COR-L47 (cell line): ENCODE data around the gene GPATCH4.

Source experiments
- DNase-seq: peaks from one replicate; lab custom pipeline; 2025; lab: John Stamatoyannopoulos, UW

The GPATCH4 gene

GRCh38 chr1:156547434-156547833 is 53.8 kb downstream of the GPATCH4 start:
- DNase-seq: no peak

DNA sequence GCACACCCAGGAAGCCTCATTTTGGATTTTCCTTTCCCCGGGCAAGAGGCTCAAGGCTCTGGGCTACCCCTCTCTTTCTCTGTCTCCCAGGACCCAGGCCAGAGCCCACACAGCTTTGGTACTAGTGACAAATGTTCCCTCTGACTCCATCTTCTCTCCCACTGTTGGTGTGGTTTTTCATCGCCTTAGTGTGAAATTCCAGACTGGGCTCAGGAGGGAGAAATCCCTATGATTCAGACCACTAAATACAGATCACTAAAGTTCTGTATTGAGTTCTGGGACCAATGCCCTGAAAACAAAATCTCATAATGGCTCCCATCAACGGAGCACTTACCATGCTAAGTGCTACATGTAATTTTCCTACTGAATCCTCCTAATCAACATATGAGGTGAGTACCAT is 55.0 kb downstream of the GPATCH4 start:
- no peak for DNase-seq

GRCh38 chr1:156544592-156545102 is 56.6 kb downstream of the GPATCH4 start:
- DNase-seq: no peak
